Spleen (tissue), 11 donors: ENCODE data around the gene DENND1A. TPM values are rescaled to one million over a fixed set of nuclear protein-coding genes. Genes with fewer than 3 reads are reported as not detected.

Experiments
- DNase-seq: peaks from one replicate; pipeline ENCODE4 v3.0.0-alpha.2; 2020
- H3K27ac ChIP-seq, 8 donors: fragments of 200-600 bp; sonication (generic) in 7 of 8; 1 replicate in 4 of 8; 2 replicates in 4 of 8; pipeline versions ENCODE4 v1.5.0 to v1.8.0; 2016 to 2021; ENCODE audit warnings: inconsistent platforms in 4 of 8, mild to moderate bottlenecking in 4 of 8, moderate library complexity in 1 of 8
- H3K27me3 ChIP-seq, 7 donors: fragments of 200-600 bp; sonication (generic) in 6 of 7; replicated peaks in 1 of 7; 1 replicate in 4 of 7; 2 replicates in 3 of 7; pipeline versions ENCODE4 v1.5.0 to v1.8.0; 2016 to 2021; ENCODE audit warnings: inconsistent platforms in 3 of 7, mild to moderate bottlenecking in 1 of 7
- H3K36me3 ChIP-seq, 6 donors: fragments of 200-600 bp; sonication (generic) in 5 of 6; 1 replicate in 4 of 6; 2 replicates in 2 of 6; pipeline versions ENCODE4 v1.5.0 to v1.8.0; 2016 to 2021; ENCODE audit warnings: inconsistent platforms in 2 of 6
- H3K4me1 ChIP-seq, 6 donors: fragments of 200-600 bp; sonication (generic) in 5 of 6; 1 replicate in 3 of 6; 2 replicates in 3 of 6; pipeline versions ENCODE4 v1.5.0 to v1.8.0; 2016 to 2021; ENCODE audit warnings: inconsistent platforms in 3 of 6
- H3K4me3 ChIP-seq, 8 donors: fragments of 200-600 bp; sonication (generic) in 7 of 8; 1 replicate in 4 of 8; 2 replicates in 4 of 8; pipeline versions ENCODE4 v1.5.0 to v1.8.0; 2016 to 2021; ENCODE audit warnings: inconsistent platforms in 4 of 8, mild to moderate bottlenecking in 4 of 8, moderate library complexity in 2 of 8
- H3K9me3 ChIP-seq, 8 donors: fragments of 200-600 bp; sonication (generic) in 7 of 8; 1 replicate in 4 of 8; 2 replicates in 4 of 8; pipeline versions ENCODE4 v1.5.0 to v1.8.0; 2016 to 2021; ENCODE audit warnings: inconsistent platforms in 4 of 8
- POLR2A ChIP-seq, 3 donors: fragments of 450-650 bp; IDR thresholded peaks; one replicate each; pipeline ENCODE4 v1.5.1; 2017; ENCODE audit warnings: antibody characterized with exemption in 3 of 3, mild to moderate bottlenecking in 1 of 3
- POLR2AphosphoS5 ChIP-seq, 3 donors: sonication (generic); formaldehyde crosslinking; IDR thresholded peaks; one replicate each; pipeline ENCODE4 v1.5.1; 2017; ENCODE audit warnings: antibody characterized with exemption in 3 of 3
- WGBS, 5 donors: extraction: QIAGEN DNeasy Blood & Tissue Kit in 3 of 5; methylation state at CpG; one replicate each; pipeline versions ENCODE4 v1.1.5 to v1.1.7; 2013 to 2018; 5-methylcytosine and 5-hydroxymethylcytosine counted together
- intact Hi-C: fragments of 100-400 bp; cut with DNase I; formaldehyde crosslinking; loops from one replicate; pipeline ENCODE4 v1.15.0; 2023; ENCODE audit warnings: low total_unique reads
- polyA plus RNA-seq, 3 donors: library from polyadenylated mRNA; stranded (reverse); fragments of 200-250 nt; gene quantifications; one replicate each; pipeline ENCODE4 v1.2.1, GENCODE V29; 2013
- total RNA-seq, 7 donors: library from RNA; depleted of rRNA in 3 of 7; stranded (reverse); fragments of >200 nt in 3 of 7; fragmentation: NEBNext Ultra II Directional in 4 of 7; extraction: Animal tissue kit (Norgen Biotek cat#: 25700) in 4 of 7; gene quantifications; one replicate each; pipeline versions ENCODE4 v1.1.0 to v1.2.1, GENCODE V29; 2016 to 2021
- TF ChIP-seq, protein P1 (sequence below), 11 experiments: fragments of 200-600 bp in 7 of 11; fragments of 450-650 bp in 4 of 11; sonication (generic) in 4 of 11; IDR thresholded peaks in 8 of 11; conservative IDR thresholded peaks in 3 of 11; 1 replicate in 7 of 11; 2 replicates in 4 of 11; pipeline versions ENCODE4 v1.4.0 to v1.8.0; 2016 to 2021; ENCODE audit warnings: antibody characterized with exemption in 11 of 11, inconsistent platforms in 4 of 11, mild to moderate bottlenecking in 1 of 11
- donor health status: healthy with polysubstance abuse.
- donor health status: DM: no; HTN: no; CAD: no; lungs with moderate emphysema.
- donor health status: DM: no; HTN: no; CAD: no.
- donor health status: Bipolar disorder and iron deficiency.
- donor health status: healthy.
- donor health status: DM: no; HTN: no; CAD: no.
- donor health status: DM: yes; HTN: yes; CAD: no.

DENND1A gene
- total and polyA plus RNA-seq, 10 donors: 5.4 to 59.3 (median 48.8) TPM

GRCh38 chr9:123643518-123643917 is 286.4 kb downstream of the DENND1A start:
- no peak for DNase-seq
- Histone ChIP-seq H3K27ac (no peak overlapping the region), H3K36me3 (peaks cover 0 to 29% (median 0%) of the 10 kb centered on the region in 6 donors), H3K4me1 (peaks cover under 1 to 37% (median 19%) of the 10 kb centered on the region in 6 donors), H3K9me3 (no peaks in the 10 kb centered on the region), H3K27me3 (no peaks in the 10 kb centered on the region), H3K4me3 (no peak overlapping the region)
- intact Hi-C loops: no loop called here
- 77 to 94% (median 83%) methylated on average over 9 of the region's 9 CpGs for WGBS, 5 donors
- TF ChIP-seq, protein P1, sequence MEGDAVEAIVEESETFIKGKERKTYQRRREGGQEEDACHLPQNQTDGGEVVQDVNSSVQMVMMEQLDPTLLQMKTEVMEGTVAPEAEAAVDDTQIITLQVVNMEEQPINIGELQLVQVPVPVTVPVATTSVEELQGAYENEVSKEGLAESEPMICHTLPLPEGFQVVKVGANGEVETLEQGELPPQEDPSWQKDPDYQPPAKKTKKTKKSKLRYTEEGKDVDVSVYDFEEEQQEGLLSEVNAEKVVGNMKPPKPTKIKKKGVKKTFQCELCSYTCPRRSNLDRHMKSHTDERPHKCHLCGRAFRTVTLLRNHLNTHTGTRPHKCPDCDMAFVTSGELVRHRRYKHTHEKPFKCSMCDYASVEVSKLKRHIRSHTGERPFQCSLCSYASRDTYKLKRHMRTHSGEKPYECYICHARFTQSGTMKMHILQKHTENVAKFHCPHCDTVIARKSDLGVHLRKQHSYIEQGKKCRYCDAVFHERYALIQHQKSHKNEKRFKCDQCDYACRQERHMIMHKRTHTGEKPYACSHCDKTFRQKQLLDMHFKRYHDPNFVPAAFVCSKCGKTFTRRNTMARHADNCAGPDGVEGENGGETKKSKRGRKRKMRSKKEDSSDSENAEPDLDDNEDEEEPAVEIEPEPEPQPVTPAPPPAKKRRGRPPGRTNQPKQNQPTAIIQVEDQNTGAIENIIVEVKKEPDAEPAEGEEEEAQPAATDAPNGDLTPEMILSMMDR (IDR thresholded peaks at IDR 0.05 in 8 of 11, conservative IDR thresholded peaks at IDR 0.05 in 3 of 11): no peak
- TF ChIP-seq POLR2A (IDR thresholded peaks at IDR 0.05): no peak
- TF ChIP-seq POLR2AphosphoS5 (IDR thresholded peaks at IDR 0.05): no peak

DNA sequence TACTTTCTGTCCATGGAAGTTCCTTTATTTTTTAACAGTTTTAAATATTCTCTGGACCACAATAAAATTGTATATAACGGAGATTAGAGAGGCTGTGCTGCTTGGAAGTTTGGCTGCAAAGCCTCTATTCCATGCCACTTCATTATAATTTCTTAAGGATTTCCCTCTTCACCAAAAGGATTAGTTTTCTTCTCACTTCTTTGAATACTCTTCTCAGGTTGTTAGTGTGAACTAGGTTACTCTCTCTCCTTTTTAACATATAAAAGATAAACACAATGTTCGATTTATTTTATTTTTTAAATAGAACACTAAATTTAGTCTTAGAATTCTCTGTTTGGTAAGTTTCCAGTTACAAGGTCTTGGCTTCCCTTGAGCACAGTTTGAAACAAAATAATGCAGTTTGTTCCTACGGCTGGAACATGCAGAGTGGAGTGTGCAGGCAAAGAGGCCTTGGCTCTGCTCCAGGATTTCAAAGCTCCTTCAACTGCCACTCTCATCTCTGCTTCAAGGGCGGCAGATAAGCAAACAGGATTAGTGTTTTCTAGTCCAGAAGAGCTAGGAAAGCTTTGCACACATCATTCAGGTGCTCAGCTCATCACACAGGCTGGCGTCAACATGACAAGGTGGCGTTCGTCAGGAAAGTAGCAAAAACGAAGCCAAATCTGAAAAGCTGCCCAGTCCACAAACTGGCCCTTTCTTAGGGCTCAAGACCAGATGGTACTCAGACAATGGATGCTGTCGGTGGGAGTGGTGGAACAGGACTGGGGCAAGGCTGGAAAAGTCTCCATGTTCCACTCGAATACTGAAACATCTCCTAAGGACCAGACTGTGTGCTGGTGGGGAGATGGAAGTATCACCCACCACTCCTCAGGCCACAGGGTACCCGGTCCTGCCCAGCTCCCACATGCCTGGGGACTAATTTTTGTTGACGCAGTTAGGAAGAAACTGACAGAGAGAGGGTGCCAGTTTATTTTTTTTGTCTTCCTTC is 287.3 kb downstream of the DENND1A start:
- no peak for DNase-seq
- intact Hi-C loops: no loop called here
- Histone ChIP-seq H3K27me3 (no peaks in the 10 kb centered on the region), H3K36me3 (peaks cover 0 to 29% (median 0%) of the 10 kb centered on the region in 6 donors), H3K27ac (no peak overlapping the region), H3K4me3 (no peak overlapping the region), H3K4me1 (peaks cover 5 to 47% (median 25%) of the 10 kb centered on the region in 6 donors), H3K9me3 (no peaks in the 10 kb centered on the region)
- 74 to 84% (median 80%) methylated on average over 12 of the region's 12 CpGs for WGBS, 5 donors
- TF ChIP-seq, protein P1 (IDR thresholded peaks at IDR 0.05 in 8 of 11, conservative IDR thresholded peaks at IDR 0.05 in 3 of 11): no peak
- TF ChIP-seq POLR2A (IDR thresholded peaks at IDR 0.05) (no peak), POLR2AphosphoS5 (IDR thresholded peaks at IDR 0.05) (no peak)

DNA sequence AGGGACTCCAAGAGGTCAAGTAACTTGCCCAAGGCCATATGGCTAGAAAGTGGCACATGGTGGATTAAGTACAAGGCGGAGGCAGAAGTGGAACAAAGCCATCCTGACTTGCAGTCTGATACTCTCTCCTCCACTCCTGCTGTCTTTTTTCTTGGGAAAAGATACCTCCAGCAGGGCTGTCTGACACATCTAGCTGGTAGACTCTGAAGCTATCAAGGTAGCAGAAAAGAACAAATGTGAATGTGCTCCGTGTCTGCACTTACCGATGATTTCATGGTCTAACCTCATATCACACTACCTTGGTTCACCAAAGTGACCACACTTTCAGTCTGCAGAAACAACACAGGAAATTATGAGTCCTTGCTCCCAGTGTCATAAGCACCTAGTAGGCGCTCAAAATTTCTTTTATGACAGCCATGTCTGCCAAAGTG is 289.1 kb downstream of the DENND1A start:
- no peak for DNase-seq
- no peak overlapping the region for H3K4me3 ChIP-seq
- intact Hi-C loops: no loop called here
- H3K27ac ChIP-seq: no peak overlapping the region
- H3K36me3 ChIP-seq: peaks cover 0 to 13% (median 0%) of the 10 kb centered on the region in 6 donors
- peaks cover 5 to 64% (median 37%) of the 10 kb centered on the region in 6 donors for H3K4me1 ChIP-seq
- H3K9me3 ChIP-seq: no peaks in the 10 kb centered on the region
- WGBS, 5 donors: 57 to 89% (median 84%) methylated on average over 4 of the region's 4 CpGs
- TF ChIP-seq POLR2A (IDR thresholded peaks at IDR 0.05) (no peak), POLR2AphosphoS5 (IDR thresholded peaks at IDR 0.05) (no peak)
- TF ChIP-seq, protein P1 (IDR thresholded peaks at IDR 0.05 in 8 of 11, conservative IDR thresholded peaks at IDR 0.05 in 3 of 11): no peak
- H3K27me3 ChIP-seq: no peaks in the 10 kb centered on the region

DNA sequence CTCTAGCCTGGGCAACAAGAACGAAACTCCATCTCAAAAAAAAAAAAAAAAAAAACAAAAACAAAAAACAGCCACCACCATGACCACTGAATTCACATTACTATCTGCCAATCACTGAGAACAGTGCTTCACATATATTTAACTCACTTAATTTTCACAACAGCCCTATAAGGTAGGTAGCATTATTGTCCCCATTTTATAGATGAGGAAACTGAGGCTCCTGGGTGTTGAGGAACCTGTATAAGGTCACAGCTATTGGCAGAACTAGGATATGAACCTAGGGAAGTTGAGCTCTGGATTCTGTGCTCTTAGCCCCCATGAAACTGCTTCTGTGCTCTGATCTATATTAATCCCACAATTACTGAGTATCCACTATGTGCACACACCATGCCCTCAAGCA is 290.2 kb downstream of the DENND1A start:
- TF ChIP-seq POLR2AphosphoS5 (IDR thresholded peaks at IDR 0.05) (no peak), POLR2A (IDR thresholded peaks at IDR 0.05) (no peak)
- TF ChIP-seq, protein P1 (IDR thresholded peaks at IDR 0.05 in 8 of 11, conservative IDR thresholded peaks at IDR 0.05 in 3 of 11): no peak
- Histone ChIP-seq H3K4me3 (no peak overlapping the region), H3K4me1 (peaks cover 5 to 70% (median 39%) of the 10 kb centered on the region in 6 donors), H3K27ac (no peak overlapping the region), H3K9me3 (no peaks in the 10 kb centered on the region), H3K36me3 (peaks cover 0 to 6% (median 0%) of the 10 kb centered on the region in 6 donors), H3K27me3 (no peaks in the 10 kb centered on the region)
- WGBS, 5 donors: 92 to 100% (median 96%) methylated on average over 1 of the region's 1 CpG
- DNase-seq: no peak
- intact Hi-C loops: no loop called here
